Ishikawa (cell line): Measurements from ENCODE around the gene ISOC2.

Source experiments
- CEBPB ChIP-seq: IDR thresholded peaks from 2 replicates; pipeline ENCODE4 v1.6.1; 2012
- CREB1 ChIP-seq: IDR thresholded peaks from 2 replicates; pipeline ENCODE4 v1.6.1; 2012; ENCODE audit warnings: low read depth
- EP300 ChIP-seq: IDR thresholded peaks from 2 replicates; pipeline ENCODE4 v1.6.1; 2012; ENCODE audit warnings: borderline replicate concordance
- NFIC ChIP-seq: IDR thresholded peaks from 2 replicates; pipeline ENCODE4 v1.6.1; 2012
- REST ChIP-seq: IDR thresholded peaks from 2 replicates; pipeline ENCODE4 v1.6.1; 2012; ENCODE audit warnings: low read depth, mild to moderate bottlenecking
- TCF12 ChIP-seq: IDR thresholded peaks from 2 replicates; pipeline ENCODE4 v1.6.1; 2012; ENCODE audit warnings: low read depth
- TEAD4 ChIP-seq: IDR thresholded peaks from 2 replicates; pipeline ENCODE4 v1.6.1; 2012
- USF1 ChIP-seq: IDR thresholded peaks from 2 replicates; pipeline ENCODE4 v1.6.1; 2012
- YY1 ChIP-seq: IDR thresholded peaks from 2 replicates; pipeline ENCODE4 v1.6.1; 2012; ENCODE audit warnings: low read depth

GRCh38 chr19:55482967-55483705 lies 21.7 kb upstream of the ISOC2 start:
- TF ChIP-seq EP300 (no peak), TEAD4 (no peak), CEBPB (no peak), NFIC (no peak), YY1 (no peak), USF1 (no peak), TCF12 (no peak), CREB1 (no peak), REST (no peak)
